ENCODE measurements around the gene POPDC2. TPM values are rescaled to one million over a fixed set of nuclear protein-coding genes. Genes with fewer than 3 reads are reported as not detected.

Gene POPDC2
- total and polyA plus RNA-seq, 2 donors (not counting 3 experiments of a cell fraction or from before 2014, with no cell fraction given): 0.57 to 0.66 TPM

DNA sequence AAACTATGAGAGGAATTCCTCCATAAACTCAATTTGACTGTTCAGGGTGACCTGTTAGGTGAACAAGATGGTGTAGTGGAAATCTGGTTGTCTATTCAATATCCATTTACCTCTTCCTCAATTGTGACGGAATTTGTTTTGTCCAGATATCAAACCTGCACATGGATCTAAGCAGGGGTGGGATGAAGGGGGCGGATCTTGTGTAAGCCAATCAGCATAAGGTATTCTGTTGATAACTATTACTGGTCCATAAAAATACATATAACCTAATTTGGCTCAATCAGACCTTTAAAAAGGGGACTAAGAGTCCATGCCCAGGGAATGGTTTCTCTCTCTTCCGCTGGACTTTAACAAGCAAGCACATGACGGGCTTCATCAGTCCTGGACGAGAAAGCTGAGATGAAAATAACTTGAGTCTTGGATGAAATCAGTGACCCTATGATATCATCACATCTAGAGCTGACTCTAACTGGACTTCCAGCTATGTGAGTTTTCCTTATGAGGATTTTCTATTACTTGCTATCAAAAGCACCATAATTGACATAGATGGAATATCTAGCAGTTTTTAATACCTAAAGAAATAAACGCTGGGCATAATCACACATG lies 5.7 kb upstream of the POPDC2 start:
- no TSS peak for BruUV-seq (replicated peaks)

DNA sequence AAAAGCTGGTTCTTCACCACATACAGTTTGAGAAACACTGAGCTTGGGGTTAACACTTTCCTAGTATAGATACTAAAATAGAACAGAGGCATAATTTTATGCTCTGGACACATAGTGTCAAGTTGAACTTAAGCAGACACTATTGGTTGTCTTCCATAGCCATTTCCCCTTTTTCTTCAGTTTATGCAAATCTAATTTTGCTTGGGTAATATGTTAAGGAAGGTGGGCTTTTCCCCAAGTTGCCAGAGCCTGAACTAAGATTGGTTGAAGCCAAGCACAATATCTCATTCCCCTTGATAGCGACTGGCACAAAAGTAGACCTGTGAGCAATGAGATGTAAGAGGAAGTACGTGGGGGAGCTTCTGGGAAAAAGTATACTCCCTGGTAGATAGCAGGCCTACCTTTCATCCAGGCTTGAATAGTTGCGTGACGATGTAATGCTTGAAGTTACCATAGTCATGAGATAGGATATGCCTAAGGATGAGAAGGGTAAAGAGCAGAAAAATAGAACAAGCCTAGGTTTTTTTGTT lies 4.5 kb upstream of the POPDC2 start:
- H3K36me3 ChIP-seq (ENCODE audit: control insufficient read depth in 2 of 2, extremely low read depth in 1 of 2, insufficient read depth in 2 of 2, low read length in 2 of 2): no peaks in the 10 kb centered on the region
- intact Hi-C loops (cut with micrococcal nuclease): no loop called here
- peaks cover 2% of the 10 kb centered on the region for H3K4me1 ChIP-seq (ENCODE audit: control insufficient read depth, extremely low read depth, insufficient read depth, low read length)
- H3K4me3 ChIP-seq (replicated peaks in 1 of 3; ENCODE audit: insufficient read depth in 1 of 3, low read depth in 1 of 3, low read length in 3 of 3): no peak overlapping the region
- no peak for DNase-seq (ENCODE audit: low read depth, low spot score)
- H3K9ac ChIP-seq (replicated peaks; ENCODE audit: extremely low read depth, insufficient read depth, low read length): no peak overlapping the region
- dilution Hi-C loops (cut with MboI; ENCODE audit: extremely low pct_ligation_motif_present, low sequenced_read_pairs): no loop called here
- no peaks in the 10 kb centered on the region for H3K27me3 ChIP-seq (ENCODE audit: control insufficient read depth in 2 of 2, insufficient read depth in 2 of 2, low read length in 2 of 2)
- BruUV-seq (replicated peaks): no TSS peak
- H3K4me2 ChIP-seq (ENCODE audit: insufficient read depth, low read length): no peak overlapping the region
- H3K79me2 ChIP-seq (ENCODE audit: control insufficient read depth, insufficient read depth, low read length): no peaks in the 10 kb centered on the region
- no peaks in the 10 kb centered on the region for H3K9me1 ChIP-seq (replicated peaks; ENCODE audit: control insufficient read depth, extremely low read depth, insufficient read depth, low read length)
- CTCF ChIA-PET: no interaction called here
- TF ChIP-seq, protein P1, sequence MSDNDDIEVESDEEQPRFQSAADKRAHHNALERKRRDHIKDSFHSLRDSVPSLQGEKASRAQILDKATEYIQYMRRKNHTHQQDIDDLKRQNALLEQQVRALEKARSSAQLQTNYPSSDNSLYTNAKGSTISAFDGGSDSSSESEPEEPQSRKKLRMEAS (IDR thresholded peaks at IDR 0.05; ENCODE audit: insufficient read depth, insufficient read length): no peak
- no peak for TF ChIP-seq FOS (IDR thresholded peaks at IDR 0.05; ENCODE audit: borderline replicate concordance, insufficient read depth, low read length)
- TF ChIP-seq GATA2 (IDR thresholded peaks at IDR 0.05; ENCODE audit: insufficient read depth, insufficient read length, low read depth, low read length): no peak
- no peak overlapping the region for H3K27ac ChIP-seq (ENCODE audit: insufficient read depth, low read depth, low read length)
- H4K20me1 ChIP-seq (replicated peaks; ENCODE audit: control insufficient read depth, extremely low read depth, insufficient read depth, low read length): no peaks in the 10 kb centered on the region
- FAIRE-seq: no peak
- POLR2A ChIA-PET: no interaction called here
- H2AFZ ChIP-seq (ENCODE audit: low read depth, low read length): no peak overlapping the region
- no peaks in the 10 kb centered on the region for H3K9me3 ChIP-seq (replicated peaks; ENCODE audit: control insufficient read depth, insufficient read depth, low read length)

More for the DNA sequence above, 5.7 kb upstream of the POPDC2 start:
- Histone ChIP-seq H4K20me1 (replicated peaks; ENCODE audit: control insufficient read depth, extremely low read depth, insufficient read depth, low read length) (no peaks in the 10 kb centered on the region), H3K27me3 (ENCODE audit: control insufficient read depth in 2 of 2, insufficient read depth in 2 of 2, low read length in 2 of 2) (no peaks in the 10 kb centered on the region), H3K36me3 (ENCODE audit: control insufficient read depth in 2 of 2, extremely low read depth in 1 of 2, insufficient read depth in 2 of 2, low read length in 2 of 2) (no peaks in the 10 kb centered on the region), H3K4me3 (replicated peaks in 1 of 3; ENCODE audit: insufficient read depth in 1 of 3, low read depth in 1 of 3, low read length in 3 of 3) (no peak overlapping the region), H3K9me1 (replicated peaks; ENCODE audit: control insufficient read depth, extremely low read depth, insufficient read depth, low read length) (no peaks in the 10 kb centered on the region), H3K9ac (replicated peaks; ENCODE audit: extremely low read depth, insufficient read depth, low read length) (no peak overlapping the region), H3K9me3 (replicated peaks; ENCODE audit: control insufficient read depth, insufficient read depth, low read length) (no peaks in the 10 kb centered on the region), H3K4me2 (ENCODE audit: insufficient read depth, low read length) (no peak overlapping the region), H3K4me1 (ENCODE audit: control insufficient read depth, extremely low read depth, insufficient read depth, low read length) (peaks cover 6% of the 10 kb centered on the region), H3K79me2 (ENCODE audit: control insufficient read depth, insufficient read depth, low read length) (no peaks in the 10 kb centered on the region), H2AFZ (ENCODE audit: low read depth, low read length) (no peak overlapping the region), H3K27ac (ENCODE audit: insufficient read depth, low read depth, low read length) (no peak overlapping the region)
- intact Hi-C loops (cut with micrococcal nuclease): no loop called here
- dilution Hi-C loops (cut with MboI; ENCODE audit: extremely low pct_ligation_motif_present, low sequenced_read_pairs): no loop called here
- ChIA-PET POLR2A (no interaction called here), CTCF (no interaction called here)
- FAIRE-seq (no peak), DNase-seq (ENCODE audit: low read depth, low spot score) (no peak)
- TF ChIP-seq EZH2 (IDR thresholded peaks at IDR 0.05; ENCODE audit: borderline replicate concordance, low read depth, low read length, severe bottlenecking) (no peak), GATA2 (IDR thresholded peaks at IDR 0.05; ENCODE audit: insufficient read depth, insufficient read length, low read depth, low read length) (no peak), FOS (IDR thresholded peaks at IDR 0.05; ENCODE audit: borderline replicate concordance, insufficient read depth, low read length) (no peak), JUN (IDR thresholded peaks at IDR 0.05; ENCODE audit: borderline replicate concordance, insufficient read depth, insufficient read length, low read depth) (no peak)
- TF ChIP-seq, protein P1 (IDR thresholded peaks at IDR 0.05; ENCODE audit: insufficient read depth, insufficient read length): no peak

All from endothelial cell of umbilical vein (primary cell).